ENCODE results near the gene LRP3.

The LRP3 gene

GRCh38 chr19:33236696-33237390, 42.7 kb downstream of the LRP3 start:
- DNase-seq: no peak

- DNase-seq: no peak
These were observed 44.5 kb downstream of the LRP3 start for GRCh38 chr19:33238481-33239149.

GRCh38 chr19:33239223-33239975, 45.3 kb downstream of the LRP3 start:
- no peak for DNase-seq

- DNase-seq: no peak
These were observed 46.1 kb downstream of the LRP3 start for GRCh38 chr19:33240181-33240771.

GRCh38 chr19:33241091-33241529, 47.0 kb downstream of the LRP3 start:
- peak in 1 of 58 donors; percentile 77 for DNase-seq

- DNase-seq: peak in 3 of 58 donors; percentile 8 to 77 (median 19)
These were observed 47.5 kb downstream of the LRP3 start for GRCh38 chr19:33241530-33242101.

- no peak for DNase-seq
These were observed 48.0 kb downstream of the LRP3 start for GRCh38 chr19:33242131-33242530.

- DNase-seq: no peak
These were observed 48.8 kb downstream of the LRP3 start for GRCh38 chr19:33242911-33243310.

GRCh38 chr19:33245948-33246708, 52.0 kb downstream of the LRP3 start:
- DNase-seq: no peak

- no peak for DNase-seq
These were observed 52.7 kb downstream of the LRP3 start for GRCh38 chr19:33246709-33247440.

- no peak for DNase-seq
These were observed 53.3 kb downstream of the LRP3 start for GRCh38 chr19:33247441-33247819.

- DNase-seq: no peak
These were observed 54.0 kb downstream of the LRP3 start for GRCh38 chr19:33248104-33248503.

- DNase-seq: no peak
These were observed 54.4 kb downstream of the LRP3 start for GRCh38 chr19:33248553-33248953.

GRCh38 chr19:33248954-33249613, 55.0 kb downstream of the LRP3 start:
- DNase-seq: peak in 1 of 58 donors; percentile 11

- DNase-seq: no peak
These were observed 55.7 kb downstream of the LRP3 start for GRCh38 chr19:33249740-33250366.

- no peak for DNase-seq
These were observed 56.4 kb downstream of the LRP3 start for GRCh38 chr19:33250500-33250899.

- no peak for DNase-seq
These were observed 56.9 kb downstream of the LRP3 start for GRCh38 chr19:33251076-33251475.

- DNase-seq: no peak
These were observed 57.5 kb downstream of the LRP3 start for GRCh38 chr19:33251526-33252090.

All from anterior cingulate cortex (tissue), 58 donors.